Trophoblast cell (in vitro differentiated cells and primary cell): ENCODE data around the gene OR4C45.
A peak's percentile ranks its signal among the peaks of the same experiment; 100 is the strongest.
"Not testable (repeated sequence)": the region's sequence is repeated elsewhere in the genome, so short reads cannot be mapped to it uniquely, and the experiment has no call there.

Source experiments
- DNase-seq, 2 donors: peaks; one replicate each; pipeline ENCODE4 v3.0.0-alpha.2; 2016
- H2AFZ ChIP-seq: 2 replicates; pipeline ENCODE4 v1.6.1; 2013; ENCODE audit warnings: low read length, moderate library complexity, mild to moderate bottlenecking; ENCODE audit not compliant: insufficient read depth, poor library complexity
- H2AK5ac ChIP-seq: 2 replicates; pipeline ENCODE4 v1.6.1; 2013; ENCODE audit warnings: mild to moderate bottlenecking, low read length
- H2BK120ac ChIP-seq: 2 replicates; pipeline ENCODE4 v1.6.1; 2013; ENCODE audit warnings: low read length, mild to moderate bottlenecking, moderate library complexity; ENCODE audit not compliant: insufficient read depth, poor library complexity
- H2BK12ac ChIP-seq: 2 replicates; pipeline ENCODE4 v1.6.1; 2013; ENCODE audit warnings: mild to moderate bottlenecking, low read length, moderate library complexity
- H2BK5ac ChIP-seq: 2 replicates; pipeline ENCODE4 v1.6.1; 2013; ENCODE audit warnings: low read length, low read depth, moderate library complexity, mild to moderate bottlenecking; ENCODE audit not compliant: poor library complexity
- H3K14ac ChIP-seq: 2 replicates; pipeline ENCODE4 v1.6.1; 2013; ENCODE audit warnings: mild to moderate bottlenecking, low read length
- H3K18ac ChIP-seq: 2 replicates; pipeline ENCODE4 v1.6.1; 2013; ENCODE audit warnings: mild to moderate bottlenecking, low read length
- H3K23ac ChIP-seq: 2 replicates; pipeline ENCODE4 v1.6.1; 2013; ENCODE audit warnings: low read length
- H3K27ac ChIP-seq: 2 replicates; pipeline ENCODE4 v1.5.1; 2013; ENCODE audit warnings: low read depth, mild to moderate bottlenecking, inconsistent platforms, low read length, moderate library complexity
- H3K27me3 ChIP-seq: 2 replicates; pipeline ENCODE4 v1.6.1; 2013; ENCODE audit warnings: inconsistent platforms, mild to moderate bottlenecking, low read length, moderate library complexity; ENCODE audit not compliant: insufficient read depth
- H3K36me3 ChIP-seq, 2 experiments: 1 replicate in 1 of 2; 2 replicates in 1 of 2; pipeline ENCODE4 v1.6.1; 2013; ENCODE audit warnings: low read length in 2 of 2, mild to moderate bottlenecking in 2 of 2, moderate library complexity in 1 of 2; ENCODE audit not compliant: insufficient read depth in 2 of 2, control insufficient read depth in 1 of 2
- H3K4ac ChIP-seq: 2 replicates; pipeline ENCODE4 v1.6.1; 2013; ENCODE audit warnings: low read depth, mild to moderate bottlenecking, low read length, moderate library complexity
- H3K4me1 ChIP-seq, 2 experiments: 1 replicate in 1 of 2; 2 replicates in 1 of 2; pipeline ENCODE4 v1.6.1; 2013; ENCODE audit warnings: low read length in 2 of 2, mild to moderate bottlenecking in 2 of 2, moderate library complexity in 1 of 2; ENCODE audit not compliant: insufficient read depth in 2 of 2, control insufficient read depth in 1 of 2
- H3K4me2 ChIP-seq: 2 replicates; pipeline ENCODE4 v1.6.1; 2013; ENCODE audit warnings: inconsistent platforms, mild to moderate bottlenecking, low read length, moderate library complexity
- H3K4me3 ChIP-seq: 2 replicates; pipeline ENCODE4 v1.5.1; 2013; ENCODE audit warnings: mild to moderate bottlenecking, low read depth, low read length, inconsistent platforms
- H3K79me1 ChIP-seq: one replicate; pipeline ENCODE4 v1.6.1; 2013; ENCODE audit warnings: low read length
- H3K79me2 ChIP-seq: 2 replicates; pipeline ENCODE4 v1.6.1; 2013; ENCODE audit warnings: low read length, mild to moderate bottlenecking; ENCODE audit not compliant: control insufficient read depth, insufficient read depth, poor library complexity
- H3K9ac ChIP-seq: 2 replicates; pipeline ENCODE4 v1.6.1; 2013; ENCODE audit warnings: mild to moderate bottlenecking, low read length
- H3K9me3 ChIP-seq: 2 replicates; pipeline ENCODE4 v1.6.1; 2013; ENCODE audit warnings: low read depth, mild to moderate bottlenecking, control low read depth, inconsistent platforms, low read length; ENCODE audit not compliant: insufficient read depth
- H4K12ac ChIP-seq: 2 replicates; pipeline ENCODE4 v1.6.1; 2013; ENCODE audit warnings: low read depth, mild to moderate bottlenecking, low read length, moderate library complexity
- H4K8ac ChIP-seq: 2 replicates; pipeline ENCODE4 v1.6.1; 2013; ENCODE audit warnings: low read depth, mild to moderate bottlenecking, low read length, moderate library complexity
- H4K91ac ChIP-seq: one replicate; pipeline ENCODE4 v1.6.1; 2013; ENCODE audit warnings: low read depth, mild to moderate bottlenecking, low read length, moderate library complexity
- WGBS: extraction: QIAGEN DNeasy Blood & Tissue Kit; methylation state at CpG from one replicate; pipeline ENCODE4 v1.1.7; 2013; ENCODE audit warnings: missing lambda C conversion rate; ENCODE audit not compliant: insufficient read length, insufficient coverage; ENCODE audit errors: extremely low coverage; 5-methylcytosine and 5-hydroxymethylcytosine counted together

OR4C45 gene

DNA sequence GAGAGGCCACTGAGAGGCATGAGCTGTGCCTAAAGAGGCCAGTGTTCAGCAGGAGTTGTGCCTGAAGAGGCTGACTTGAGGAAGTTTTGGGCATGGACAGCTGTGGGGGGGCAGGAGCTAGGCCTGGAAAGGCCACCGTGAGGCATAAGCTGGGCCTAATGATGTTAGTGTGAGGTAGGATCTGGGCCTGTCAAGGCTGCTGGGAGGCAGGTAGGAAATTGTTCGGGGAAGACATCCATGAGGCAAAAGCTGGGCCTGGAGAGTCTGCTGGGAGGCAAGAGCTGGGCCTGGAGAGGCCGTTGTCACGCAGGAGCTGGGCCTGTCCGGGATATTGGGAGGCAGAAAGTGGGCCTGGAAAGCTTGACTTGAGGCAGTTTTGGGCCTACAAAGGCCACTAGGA, 44.9 kb downstream of the OR4C45 start:
- Histone ChIP-seq H2BK120ac (no peak overlapping the region), H4K8ac (no peak overlapping the region), H2BK12ac (no peak overlapping the region), H3K14ac (no peak overlapping the region), H3K9ac (no peak overlapping the region), H3K4me2 (no peak overlapping the region), H4K91ac (no peak overlapping the region), H3K79me2 (no peaks in the 10 kb centered on the region), H3K79me1 (no peaks in the 10 kb centered on the region), H3K27ac (no peak overlapping the region), H3K36me3 (no peaks in the 10 kb centered on the region), H3K9me3 (peaks cover 68% of the 10 kb centered on the region), H3K27me3 (no peaks in the 10 kb centered on the region), H3K23ac (no peak overlapping the region), H3K4ac (no peak overlapping the region), H2AK5ac (no peak overlapping the region), H4K12ac (no peak overlapping the region), H3K4me3 (no peak overlapping the region), H2BK5ac (no peak overlapping the region), H3K4me1 (no peaks in the 10 kb centered on the region), H2AFZ (no peak overlapping the region), H3K18ac (no peak overlapping the region)
- DNase-seq = no peak
- no CpG with 5 or more reads among the region's 5 CpGs for WGBS

GRCh38 chr11:50078001-50078400, 45.3 kb downstream of the OR4C45 start:
- Histone ChIP-seq H3K18ac (no peak overlapping the region), H3K27ac (no peak overlapping the region), H3K14ac (no peak overlapping the region), H3K9me3 (peaks cover 64% of the 10 kb centered on the region), H3K4ac (no peak overlapping the region), H2BK12ac (no peak overlapping the region), H3K79me1 (no peaks in the 10 kb centered on the region), H3K4me1 (no peaks in the 10 kb centered on the region), H4K91ac (no peak overlapping the region), H4K12ac (no peak overlapping the region), H2AFZ (no peak overlapping the region), H2BK5ac (no peak overlapping the region), H3K27me3 (no peaks in the 10 kb centered on the region), H3K23ac (no peak overlapping the region), H2BK120ac (no peak overlapping the region), H3K79me2 (no peaks in the 10 kb centered on the region), H4K8ac (no peak overlapping the region), H3K4me2 (no peak overlapping the region), H3K9ac (no peak overlapping the region), H3K4me3 (no peak overlapping the region), H2AK5ac (no peak overlapping the region), H3K36me3 (no peaks in the 10 kb centered on the region)
- WGBS = no CpG with 5 or more reads among the region's 1 CpG
- DNase-seq = no peak

- not testable (repeated sequence) for H4K91ac ChIP-seq, H3K4ac ChIP-seq, H3K79me2 ChIP-seq, H3K4me1 ChIP-seq, H3K18ac ChIP-seq, H2BK120ac ChIP-seq, H3K79me1 ChIP-seq, H3K9ac ChIP-seq, H3K23ac ChIP-seq, H2AFZ ChIP-seq, H2AK5ac ChIP-seq, H3K27ac ChIP-seq, H3K14ac ChIP-seq, H3K36me3 ChIP-seq, H2BK5ac ChIP-seq, H3K4me2 ChIP-seq, H4K8ac ChIP-seq, H4K12ac ChIP-seq, H3K4me3 ChIP-seq, H3K27me3 ChIP-seq, H2BK12ac ChIP-seq
- peak in 1 of 2 donors; percentile 39 for DNase-seq
- H3K9me3 ChIP-seq = peaks cover 58% of the 10 kb centered on the region
Measured at GRCh38 chr11:50078946-50079345, 46.3 kb downstream of the OR4C45 start.

DNA sequence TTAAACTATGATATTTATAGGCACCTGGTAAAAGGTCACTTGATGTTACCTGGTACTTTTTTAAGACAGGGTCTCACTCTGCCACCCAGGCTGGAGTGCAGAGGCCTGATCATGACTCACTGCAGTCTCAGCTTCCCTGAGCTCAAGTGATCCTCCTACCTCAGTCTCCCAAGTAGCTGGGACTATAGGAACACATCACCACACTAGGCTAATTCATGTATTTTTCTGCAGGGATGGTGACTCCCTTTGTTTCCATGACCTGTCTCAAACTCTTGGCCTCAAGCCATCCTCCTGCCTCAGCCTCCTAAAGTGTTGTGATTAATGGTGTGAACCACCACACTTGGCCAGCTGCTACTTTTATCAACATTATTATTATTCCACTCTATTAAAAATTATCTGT, 47.6 kb downstream of the OR4C45 start:
- Histone ChIP-seq H3K9me3 (peaks cover 48% of the 10 kb centered on the region), H2AFZ (no peak overlapping the region), H2BK120ac (no peak overlapping the region), H2BK12ac (no peak overlapping the region), H3K79me1 (no peaks in the 10 kb centered on the region), H3K79me2 (no peaks in the 10 kb centered on the region), H3K14ac (no peak overlapping the region), H3K23ac (no peak overlapping the region), H3K18ac (no peak overlapping the region), H3K27me3 (no peaks in the 10 kb centered on the region), H3K27ac (no peak overlapping the region), H4K91ac (no peak overlapping the region), H3K9ac (no peak overlapping the region), H2AK5ac (no peak overlapping the region), H2BK5ac (no peak overlapping the region), H3K4me3 (no peak overlapping the region), H4K8ac (no peak overlapping the region), H3K4me2 (no peak overlapping the region), H3K4me1 (no peaks in the 10 kb centered on the region), H3K36me3 (no peaks in the 10 kb centered on the region), H3K4ac (no peak overlapping the region), H4K12ac (no peak overlapping the region)
- no peak for DNase-seq
